ENCODE data around the gene THAP8. TPM values are rescaled to one million over a fixed set of nuclear protein-coding genes. Genes with fewer than 3 reads are reported as not detected.

The THAP8 gene
- total and polyA plus RNA-seq, 2 of the 13 experiments (the other 11 are each of a cell fraction or from before 2014, with no cell fraction given): 1.7 to 3.7 TPM

DNA sequence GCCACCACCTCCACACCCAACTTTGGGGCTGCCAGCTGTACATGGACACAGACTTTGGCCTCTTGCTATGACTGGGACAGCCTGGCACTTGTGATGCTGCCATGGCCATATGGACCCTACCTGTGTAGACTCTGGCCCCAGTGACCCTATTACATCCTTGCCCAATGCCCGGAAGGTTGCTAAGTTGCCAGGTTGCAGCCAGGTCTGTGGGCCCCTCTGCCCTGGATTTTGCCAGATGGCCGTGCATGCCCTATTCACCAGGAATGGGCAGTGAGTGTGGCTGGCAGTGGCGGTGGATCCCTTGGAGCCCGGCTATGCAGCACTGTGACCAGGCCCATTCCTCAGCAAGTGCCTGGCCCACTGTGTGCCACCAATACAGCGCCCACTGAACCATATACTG lies 68.0 kb downstream of the THAP8 start (continued):
- no peak for TF ChIP-seq SP140L (CRISPR knock-in tag; IDR thresholded peaks at IDR 0.05; ENCODE audit: borderline replicate concordance)
- no peak for TF ChIP-seq ZBTB20 (CRISPR knock-in tag; IDR thresholded peaks at IDR 0.05; ENCODE audit: borderline replicate concordance, low read depth)
- no peak for TF ChIP-seq SOX5 (CRISPR knock-in tag; IDR thresholded peaks at IDR 0.05; ENCODE audit: borderline replicate concordance)
- no peak for TF ChIP-seq ZNF660 (CRISPR knock-in tag; IDR thresholded peaks at IDR 0.05; ENCODE audit: borderline replicate concordance, low read depth)
- no peak for TF ChIP-seq IRX3 (CRISPR knock-in tag; IDR thresholded peaks at IDR 0.05; ENCODE audit: borderline replicate concordance, low read depth)
- no peak for TF ChIP-seq ZNF737 (CRISPR knock-in tag; IDR thresholded peaks at IDR 0.05; ENCODE audit: borderline replicate concordance)
- no peak for TF ChIP-seq ZNF138 (CRISPR knock-in tag; IDR thresholded peaks at IDR 0.05; ENCODE audit: low read depth)
- no peak for TF ChIP-seq ERF (CRISPR knock-in tag; IDR thresholded peaks at IDR 0.05)
- TF ChIP-seq KDM1A (CRISPR knock-in tag; IDR thresholded peaks at IDR 0.05): no peak

Other genes with a start within 250 kb of the THAP8 start
- 42.0 and 86.7 TPM in 2 replicates for gene PRODH2, start 241.4 kb downstream of the THAP8 start, total RNA-seq (2016; rRNA removed; fragmentation: Illumina TruSeq; extraction: Trizol)
- 118 and 171 TPM in 2 replicates for gene PRODH2, start 241.4 kb downstream of the THAP8 start, polyA plus RNA-seq (2011; rRNA removed)
- not detected in 2 replicates for gene NPHS1, start 201.8 kb downstream of the THAP8 start, total RNA-seq (2016; rRNA removed; fragmentation: Illumina TruSeq; extraction: Trizol)
- 0.01 TPM in 1 of 2 replicates, not detected in the other for gene NPHS1, start 201.8 kb downstream of the THAP8 start, polyA plus RNA-seq (2011; rRNA removed)
- 2.2 and 2.4 TPM in 2 replicates for gene KIRREL2, start 197.4 kb downstream of the THAP8 start, total RNA-seq (2016; rRNA removed; fragmentation: Illumina TruSeq; extraction: Trizol)
- 0.17 and 0.18 TPM in 2 replicates for gene KIRREL2, start 197.4 kb downstream of the THAP8 start, polyA plus RNA-seq (2011; rRNA removed)
- 2.3 and 2.9 TPM in 2 replicates for gene APLP1, start 185.7 kb downstream of the THAP8 start, total RNA-seq (2016; rRNA removed; fragmentation: Illumina TruSeq; extraction: Trizol)
- 2.0 and 3.1 TPM in 2 replicates for gene APLP1, start 185.7 kb downstream of the THAP8 start, polyA plus RNA-seq (2011; rRNA removed)
- gene NFKBID, start 153.7 kb downstream of the THAP8 start, total RNA-seq (2016; rRNA removed; fragmentation: Illumina TruSeq; extraction: Trizol): 0.38 and 2.1 TPM in 2 replicates
- 1.6 and 2.3 TPM in 2 replicates for gene NFKBID, start 153.7 kb downstream of the THAP8 start, polyA plus RNA-seq (2011; rRNA removed)
- 0.24 TPM in 1 of 2 replicates, not detected in the other for gene HCST, start 151.8 kb downstream of the THAP8 start, total RNA-seq (2016; rRNA removed; fragmentation: Illumina TruSeq; extraction: Trizol)
- 1.2 and 2.3 TPM in 2 replicates for gene HCST, start 151.8 kb downstream of the THAP8 start, polyA plus RNA-seq (2011; rRNA removed)
- not detected in 2 replicates for gene TYROBP, start 146.0 kb downstream of the THAP8 start, total RNA-seq (2016; rRNA removed; fragmentation: Illumina TruSeq; extraction: Trizol)
- 0.20 TPM in 1 of 2 replicates, not detected in the other for gene TYROBP, start 146.0 kb downstream of the THAP8 start, polyA plus RNA-seq (2011; rRNA removed)
- 1.1 and 1.6 TPM in 2 replicates for gene LRFN3, start 117.9 kb downstream of the THAP8 start, total RNA-seq (2016; rRNA removed; fragmentation: Illumina TruSeq; extraction: Trizol)
- gene LRFN3, start 117.9 kb downstream of the THAP8 start, polyA plus RNA-seq (2011; rRNA removed): 0.74 and 0.91 TPM in 2 replicates
- gene SDHAF1, start 59.1 kb downstream of the THAP8 start, total RNA-seq (2016; rRNA removed; fragmentation: Illumina TruSeq; extraction: Trizol): 21.0 and 22.8 TPM in 2 replicates
- gene SDHAF1, start 59.1 kb downstream of the THAP8 start, polyA plus RNA-seq (2011; rRNA removed): 17.8 and 18.7 TPM in 2 replicates
- gene SYNE4, start 45.5 kb downstream of the THAP8 start, total RNA-seq (2016; rRNA removed; fragmentation: Illumina TruSeq; extraction: Trizol): 20.7 and 23.0 TPM in 2 replicates
- gene SYNE4, start 45.5 kb downstream of the THAP8 start, polyA plus RNA-seq (2011; rRNA removed): 13.7 and 19.9 TPM in 2 replicates
- gene ALKBH6, start 40.1 kb downstream of the THAP8 start, total RNA-seq (2016; rRNA removed; fragmentation: Illumina TruSeq; extraction: Trizol): 6.9 and 13.7 TPM in 2 replicates
- 18.1 and 20.9 TPM in 2 replicates for gene ALKBH6, start 40.1 kb downstream of the THAP8 start, polyA plus RNA-seq (2011; rRNA removed)
- gene CLIP3, start 21.4 kb downstream of the THAP8 start, total RNA-seq (2016; rRNA removed; fragmentation: Illumina TruSeq; extraction: Trizol): 0.15 TPM in 1 of 2 replicates, not detected in the other
- 1.1 and 1.2 TPM in 2 replicates for gene CLIP3, start 21.4 kb downstream of the THAP8 start, polyA plus RNA-seq (2011; rRNA removed)
- 8.8 and 12.5 TPM in 2 replicates for gene WDR62, start 612 bp upstream of the THAP8 start, total RNA-seq (2016; rRNA removed; fragmentation: Illumina TruSeq; extraction: Trizol)
- 5.4 and 5.8 TPM in 2 replicates for gene WDR62, start 612 bp upstream of the THAP8 start, polyA plus RNA-seq (2011; rRNA removed)
- not detected in 2 replicates for gene OVOL3, start 56.9 kb upstream of the THAP8 start, total RNA-seq (2016; rRNA removed; fragmentation: Illumina TruSeq; extraction: Trizol)
- not detected in 2 replicates for gene OVOL3, start 56.9 kb upstream of the THAP8 start, polyA plus RNA-seq (2011; rRNA removed)
- 101 and 104 TPM in 2 replicates for gene POLR2I, start 60.6 kb upstream of the THAP8 start, total RNA-seq (2016; rRNA removed; fragmentation: Illumina TruSeq; extraction: Trizol)
- gene POLR2I, start 60.6 kb upstream of the THAP8 start, polyA plus RNA-seq (2011; rRNA removed): 40.5 and 41.1 TPM in 2 replicates
- 271 and 302 TPM in 2 replicates for gene TBCB, start 61.2 kb upstream of the THAP8 start, total RNA-seq (2016; rRNA removed; fragmentation: Illumina TruSeq; extraction: Trizol)
- 245 and 276 TPM in 2 replicates for gene TBCB, start 61.2 kb upstream of the THAP8 start, polyA plus RNA-seq (2011; rRNA removed)
- 280 and 322 TPM in 2 replicates for gene CAPNS1, start 85.8 kb upstream of the THAP8 start, total RNA-seq (2016; rRNA removed; fragmentation: Illumina TruSeq; extraction: Trizol)
- 526 and 533 TPM in 2 replicates for gene CAPNS1, start 85.8 kb upstream of the THAP8 start, polyA plus RNA-seq (2011; rRNA removed)
- gene COX7A1, start 98.2 kb upstream of the THAP8 start, total RNA-seq (2016; rRNA removed; fragmentation: Illumina TruSeq; extraction: Trizol): not detected in 2 replicates
- not detected in 2 replicates for gene COX7A1, start 98.2 kb upstream of the THAP8 start, polyA plus RNA-seq (2011; rRNA removed)
- gene ZNF565, start 160.4 kb upstream of the THAP8 start, total RNA-seq (2016; rRNA removed; fragmentation: Illumina TruSeq; extraction: Trizol): 5.2 and 6.0 TPM in 2 replicates
- gene ZNF565, start 160.4 kb upstream of the THAP8 start, polyA plus RNA-seq (2011; rRNA removed): 1.8 and 2.1 TPM in 2 replicates
- gene ZNF146, start 160.8 kb upstream of the THAP8 start, total RNA-seq (2016; rRNA removed; fragmentation: Illumina TruSeq; extraction: Trizol): 52.7 and 93.3 TPM in 2 replicates
- gene ZNF146, start 160.8 kb upstream of the THAP8 start, polyA plus RNA-seq (2011; rRNA removed): 26.8 and 28.4 TPM in 2 replicates